GM18861 (cell line): ENCODE results near the gene NELFB.

Experiments used
- ATAC-seq: cut with Tn5 transposase; IDR thresholded peaks from one replicate; pipeline ENCODE4 v1.9.1; 2021; ENCODE audit not compliant: unreplicated experiment

The NELFB gene

DNA sequence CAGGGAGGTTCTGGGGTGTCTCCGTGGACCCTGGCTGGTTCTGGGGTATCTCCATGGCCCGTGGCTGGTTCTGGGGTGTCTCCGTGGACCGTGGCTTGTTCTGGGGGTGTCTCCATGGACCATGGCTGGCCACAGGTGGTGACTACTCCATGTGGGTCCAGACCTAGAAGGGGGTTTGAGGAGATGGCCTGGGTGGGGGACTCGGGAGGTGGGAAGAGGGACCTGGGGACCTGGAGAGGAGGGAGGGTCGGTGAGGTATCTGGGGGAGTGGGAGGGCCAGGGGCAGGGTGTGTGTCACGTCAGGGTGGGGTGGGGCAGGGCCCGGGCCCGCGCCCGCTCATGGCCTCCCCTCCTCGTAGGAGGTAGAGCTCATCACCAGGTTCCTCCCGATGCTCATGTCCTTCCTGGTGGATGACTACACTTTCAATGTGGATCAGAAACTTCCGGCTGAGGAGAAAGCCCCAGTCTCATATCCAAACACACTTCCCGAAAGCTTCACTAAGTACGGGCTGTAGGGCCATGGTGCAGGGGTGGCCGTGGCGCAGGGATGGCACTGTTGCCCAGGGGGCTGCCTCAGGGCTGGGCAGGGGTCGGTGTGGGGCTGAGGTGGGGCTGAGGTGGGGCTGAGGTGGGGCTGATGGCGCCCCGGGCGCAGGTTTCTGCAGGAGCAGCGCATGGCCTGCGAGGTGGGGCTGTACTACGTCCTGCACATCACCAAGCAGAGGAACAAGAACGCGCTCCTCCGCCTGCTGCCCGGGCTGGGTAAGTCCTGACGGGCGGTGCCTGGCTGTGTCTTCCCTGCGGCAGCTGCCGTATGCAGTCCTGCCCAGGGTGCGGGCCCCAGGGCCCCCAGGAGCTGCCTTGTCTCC, 11.7 kb downstream of the NELFB start:
- ATAC-seq = no peak

DNA sequence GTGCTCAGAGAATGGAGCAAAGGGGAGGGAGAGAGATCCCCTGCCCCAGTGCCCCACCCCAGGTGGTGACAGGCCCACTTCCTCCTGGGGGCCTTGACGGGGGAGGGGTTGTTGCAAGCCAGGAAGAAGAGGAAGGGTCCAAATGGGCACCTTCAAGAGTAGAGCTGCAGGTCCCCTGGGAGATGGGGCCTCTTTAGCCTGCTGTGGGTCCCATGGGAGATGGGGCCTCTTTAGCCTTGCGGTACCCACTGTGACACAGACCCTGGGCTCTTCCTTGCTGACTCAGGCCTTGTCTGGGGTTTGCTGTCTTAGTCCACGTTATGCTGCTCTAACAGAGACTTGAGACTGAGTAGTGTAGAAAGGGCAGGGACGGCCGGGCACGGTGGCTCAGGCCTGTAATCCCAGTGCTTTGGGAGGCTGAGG, 12.8 kb downstream of the NELFB start:
- ATAC-seq = peak; percentile 42

DNA sequence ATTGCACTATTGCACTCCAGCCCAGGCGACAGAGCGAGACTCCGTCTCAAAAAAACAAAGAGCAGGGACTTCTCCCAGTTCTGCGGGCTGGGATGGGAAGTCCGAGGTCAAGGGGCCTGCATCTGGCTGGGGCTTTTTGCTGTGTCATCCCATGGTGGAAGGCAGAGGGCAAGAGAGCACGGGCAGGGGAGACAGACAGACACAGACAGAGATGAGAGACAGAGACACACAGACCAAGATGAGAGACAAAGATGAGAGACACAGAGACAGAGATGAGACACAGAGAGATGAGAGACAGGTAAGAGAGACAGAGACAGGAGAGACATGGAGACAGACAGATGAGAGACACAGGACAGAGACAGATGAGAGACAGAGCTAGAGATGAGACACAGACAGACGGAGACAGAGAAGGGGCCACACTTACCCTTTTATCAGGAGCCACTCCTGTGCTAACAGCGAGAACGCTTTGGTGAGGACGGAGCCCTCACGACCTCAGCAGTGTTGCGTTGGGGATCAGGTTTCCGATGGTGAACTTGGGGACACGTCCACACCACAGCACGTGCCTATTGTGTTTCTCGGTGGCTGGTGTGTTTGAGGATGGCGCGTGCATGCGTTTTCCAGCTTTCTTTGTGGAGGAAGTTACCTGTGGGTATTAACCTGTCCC, 13.5 kb downstream of the NELFB start:
- no peak for ATAC-seq

GRCh38 chr9:137269231-137269772, 14.2 kb downstream of the NELFB start:
- ATAC-seq = peak; percentile 44

GRCh38 chr9:137270929-137271695, 16.0 kb downstream of the NELFB start:
- ATAC-seq = no peak

- ATAC-seq = no peak
Measured at GRCh38 chr9:137271696-137272076, 16.6 kb downstream of the NELFB start.

DNA sequence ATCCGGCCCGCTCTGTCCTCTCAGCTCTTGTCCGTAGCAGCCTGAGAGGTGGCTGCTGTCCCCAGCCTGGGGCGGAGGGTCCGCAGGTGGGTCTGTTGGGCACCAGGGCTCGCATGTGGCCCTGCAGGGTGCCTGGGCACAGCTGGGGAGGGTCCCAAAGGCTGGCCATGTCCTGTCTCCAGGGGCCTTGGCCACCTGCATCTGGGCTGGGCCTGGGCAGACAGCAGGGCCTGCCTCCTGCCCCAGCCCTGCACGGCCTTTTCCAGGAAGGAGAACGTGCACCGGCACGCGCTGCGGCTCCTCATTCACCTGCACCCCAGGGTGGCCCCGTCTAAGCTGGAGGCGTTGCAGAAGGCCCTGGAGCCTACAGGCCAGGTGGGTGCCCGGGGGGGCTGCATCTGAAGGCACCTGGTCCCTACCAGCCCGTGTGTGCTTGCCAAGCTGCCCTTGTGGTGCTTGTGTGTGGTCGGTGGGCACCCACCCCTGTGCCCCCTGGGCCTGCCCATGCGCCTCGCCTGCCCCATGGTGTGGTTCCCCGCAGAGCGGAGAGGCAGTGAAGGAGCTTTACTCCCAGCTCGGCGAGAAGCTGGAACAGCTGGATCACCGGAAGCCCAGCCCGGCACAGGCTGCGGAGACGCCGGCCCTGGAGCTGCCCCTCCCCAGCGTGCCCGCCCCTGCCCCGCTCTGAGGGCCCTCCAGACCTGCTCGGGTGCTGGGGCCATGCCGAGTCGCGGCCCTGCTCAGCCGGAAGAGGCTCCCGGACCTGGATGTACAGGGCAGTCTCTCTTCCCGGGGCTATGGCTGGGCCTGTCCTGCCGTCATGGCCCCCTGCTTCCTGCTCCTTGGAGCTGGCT, 17.3 kb downstream of the NELFB start:
- no peak for ATAC-seq

- no peak for ATAC-seq
Measured at GRCh38 chr9:137273095-137273490, 18.0 kb downstream of the NELFB start.

DNA sequence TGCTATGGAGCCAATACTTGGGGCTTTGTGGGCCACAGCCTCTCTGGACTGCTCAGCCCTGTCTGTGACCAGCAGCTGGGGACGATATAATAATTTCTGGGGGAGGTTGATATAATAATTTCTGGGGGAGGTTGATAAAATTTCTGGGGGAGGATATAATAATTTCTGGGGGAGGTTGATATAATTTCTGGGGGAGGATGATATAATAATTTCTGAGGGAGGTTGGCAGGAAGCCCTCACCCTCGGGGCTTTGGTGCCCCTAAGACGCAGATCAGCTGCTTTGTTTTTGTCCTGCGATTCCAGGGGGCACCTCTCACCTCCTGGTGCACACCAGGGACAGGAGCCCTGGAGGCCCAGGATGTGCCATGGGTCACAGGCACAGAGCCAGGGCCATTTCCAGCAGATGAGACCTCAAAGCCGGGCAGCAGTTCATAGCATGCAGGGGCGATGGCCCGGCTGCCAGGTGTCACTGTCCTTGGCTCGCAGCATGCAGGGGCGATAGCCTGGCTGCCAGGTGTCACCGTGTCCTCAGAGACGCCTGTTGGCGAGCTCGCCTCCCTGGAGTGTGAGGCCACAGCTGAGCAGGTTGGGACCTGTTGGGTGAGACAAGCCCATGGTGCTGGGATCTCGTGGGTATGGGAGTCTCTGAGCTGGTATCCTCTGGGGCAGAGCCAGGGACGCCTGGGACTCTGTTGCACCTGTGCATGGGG, 18.6 kb downstream of the NELFB start:
- no peak for ATAC-seq

DNA sequence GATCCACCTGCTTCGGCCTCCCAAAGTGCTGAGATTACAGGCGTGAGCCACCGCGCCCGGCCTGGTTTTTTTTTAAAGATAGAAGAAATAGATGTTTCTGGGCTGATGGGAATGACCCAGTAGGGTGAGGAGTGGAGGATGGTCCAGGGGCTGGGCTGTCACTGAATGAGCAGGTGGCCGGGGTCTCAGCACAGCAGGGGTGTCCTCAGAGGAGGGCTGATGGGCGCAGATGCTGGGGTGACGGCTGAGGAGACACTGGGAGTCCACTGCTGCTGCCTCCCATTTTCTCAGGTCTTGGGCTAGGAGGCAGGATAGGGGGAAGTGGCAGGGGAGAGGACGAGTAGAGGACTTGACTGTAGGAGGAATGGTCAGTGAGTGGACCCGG, 20.1 kb downstream of the NELFB start:
- no peak for ATAC-seq

GRCh38 chr9:137275588-137276472, 20.7 kb downstream of the NELFB start:
- no peak for ATAC-seq

GRCh38 chr9:137276473-137277328, 21.6 kb downstream of the NELFB start:
- ATAC-seq = no peak

DNA sequence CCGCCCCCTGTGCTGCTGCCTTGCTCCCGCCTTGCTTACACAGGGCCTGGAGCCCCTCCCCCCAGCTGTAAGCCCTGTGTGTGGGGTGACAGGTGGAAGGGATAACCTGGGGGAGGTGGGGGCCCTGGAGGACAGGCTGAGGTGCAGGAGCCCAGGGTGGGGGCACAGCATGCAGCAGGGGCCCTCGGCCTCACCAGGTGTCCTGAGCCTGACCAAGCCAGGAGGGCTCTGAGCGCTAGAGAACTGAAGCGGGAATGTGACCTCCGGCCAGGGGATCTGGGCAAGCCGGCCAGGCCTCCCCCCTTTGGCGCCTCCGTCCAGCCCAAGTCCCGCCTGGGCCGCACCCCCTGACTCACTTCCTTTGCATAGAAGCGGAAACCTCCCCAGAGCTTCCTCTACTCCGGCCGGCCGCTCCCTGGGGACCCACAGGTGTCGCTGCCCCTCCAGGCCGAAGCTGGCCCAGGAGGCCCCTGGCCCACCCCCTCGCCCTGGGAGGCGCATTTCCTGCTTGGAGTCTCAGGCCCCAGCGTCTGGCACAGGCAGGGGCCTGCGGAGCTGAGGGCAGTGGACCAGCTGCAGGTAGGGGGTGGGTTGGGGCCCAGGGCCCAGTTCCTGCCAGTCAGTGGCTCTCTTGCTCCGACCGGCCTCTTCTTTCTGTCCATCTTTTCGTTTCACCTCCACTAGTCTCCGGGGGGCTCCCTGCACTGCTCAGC, 22.4 kb downstream of the NELFB start, which contains the start of gene TOR4A:
TSS of gene TOR4A (plus strand) at position 398 of the 713 bp plus-strand sequence. CDS start 964 bp downstream, outside the sequence.
- ATAC-seq = peak; percentile 70

DNA sequence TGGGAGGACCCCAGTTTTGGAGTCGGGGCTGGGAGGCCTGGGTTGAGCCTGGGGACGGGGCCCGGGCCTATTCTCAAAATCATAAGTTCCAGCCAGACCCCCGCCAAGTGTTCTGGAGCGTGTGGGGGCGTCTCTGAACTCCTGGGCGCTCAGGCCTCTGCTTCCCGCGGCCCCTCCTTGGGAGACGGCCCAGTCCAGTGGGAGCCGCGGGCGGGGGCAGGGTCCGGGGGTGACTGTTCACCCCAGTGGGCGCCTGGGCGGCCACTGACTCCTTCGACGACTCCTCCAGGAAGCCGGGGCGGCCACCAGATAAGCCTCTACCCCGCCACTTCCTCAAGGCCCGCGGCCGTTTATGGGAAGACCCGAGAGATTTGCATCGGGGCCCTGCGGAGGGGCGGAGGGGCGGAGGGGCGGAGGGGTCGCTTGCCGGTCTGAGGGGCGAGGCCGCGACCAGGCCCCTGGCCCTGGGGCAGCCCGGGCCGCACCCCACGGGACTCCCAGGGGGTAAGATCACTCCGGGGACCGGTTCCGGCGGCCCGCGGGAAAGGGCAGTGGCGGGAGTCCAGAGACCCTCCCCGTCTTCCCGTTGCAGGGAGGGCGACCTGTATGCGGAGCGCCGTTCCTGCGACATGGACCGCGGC, 23.1 kb downstream of the NELFB start:
- ATAC-seq = no peak

- ATAC-seq = no peak
Measured at GRCh38 chr9:137278721-137279711, 23.9 kb downstream of the NELFB start.
